HG03175 (cell line): ENCODE measurements around the gene MRTFB.

Experiments used
- ATAC-seq: cut with Tn5 transposase; IDR thresholded peaks from one replicate; pipeline ENCODE4 v1.9.1; 2021; ENCODE audit warnings: mild to moderate bottlenecking, moderate library complexity; ENCODE audit not compliant: unreplicated experiment

Gene MRTFB

DNA sequence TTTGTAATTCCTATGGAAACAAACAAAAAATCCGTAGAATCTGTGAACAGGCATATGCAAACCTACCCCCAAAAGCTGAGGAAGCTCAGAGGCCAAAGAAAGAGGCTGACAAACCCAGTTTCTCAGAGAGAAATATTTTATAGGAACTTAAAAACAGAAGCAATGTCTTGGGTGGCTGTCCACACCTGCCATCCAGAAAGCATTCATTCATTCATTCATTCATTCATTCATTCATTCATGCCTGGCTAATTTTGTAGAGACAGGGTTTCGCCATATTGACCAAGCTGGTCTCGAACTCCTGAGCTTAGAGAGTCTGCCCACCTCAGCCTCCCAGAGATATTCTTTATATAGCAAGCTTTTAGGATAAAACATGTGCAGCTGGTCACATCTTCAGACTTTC lies 154.3 kb downstream of the MRTFB start:
- ATAC-seq, result no peak

DNA sequence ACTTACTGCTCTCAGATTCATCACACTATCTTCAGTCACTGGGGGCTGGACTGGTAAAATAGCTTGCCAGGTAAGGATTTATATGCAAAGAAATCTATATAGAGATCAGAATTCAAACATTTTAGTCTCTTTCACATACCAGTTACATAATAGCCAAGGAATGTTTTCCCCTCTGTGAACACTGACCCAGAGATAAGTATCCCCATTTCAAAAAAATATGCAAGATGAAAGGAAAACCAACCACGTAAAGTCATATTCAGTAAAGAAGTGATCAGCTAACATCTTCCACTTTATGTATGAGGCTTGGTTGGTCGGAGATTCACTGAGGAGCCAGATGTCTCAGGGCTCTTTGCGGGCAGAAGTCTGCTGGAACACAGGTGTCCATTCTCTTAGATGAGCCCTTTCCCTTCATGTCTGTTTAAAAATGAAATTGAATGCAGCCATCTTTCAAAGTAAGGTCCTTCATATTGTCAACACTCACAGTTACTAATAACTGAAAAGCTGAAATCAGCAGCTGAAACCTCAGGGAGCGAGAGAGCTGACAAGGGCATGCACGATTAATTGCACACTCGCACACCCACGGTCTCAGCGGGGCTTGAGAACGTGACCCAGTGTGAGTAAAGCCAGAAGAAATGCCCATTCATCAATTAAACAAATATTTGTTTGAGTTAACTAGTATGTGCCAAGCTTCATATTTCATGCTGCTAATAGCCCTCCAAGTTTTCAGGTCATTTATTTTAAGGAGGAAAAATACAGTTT lies 161.2 kb downstream of the MRTFB start:
- no peak for ATAC-seq

DNA sequence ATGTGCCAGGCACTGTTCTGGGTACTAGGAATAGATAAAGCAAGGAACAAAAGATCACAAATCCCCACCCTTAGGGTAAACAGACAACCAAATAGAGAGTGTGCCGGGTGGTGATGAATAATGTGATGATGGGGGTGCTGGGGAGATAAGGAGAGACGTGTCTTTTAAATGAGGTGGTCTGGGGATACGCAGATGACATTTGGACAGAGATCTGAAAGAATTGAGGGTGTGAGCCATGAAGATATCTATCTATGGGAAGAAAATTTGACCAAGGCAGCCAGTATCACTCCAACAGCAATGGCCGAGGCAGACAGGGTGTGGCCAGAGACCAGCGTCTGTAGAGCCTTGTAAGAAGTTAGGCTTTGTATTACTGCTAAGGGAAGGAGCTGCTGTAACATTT lies 165.3 kb downstream of the MRTFB start:
- no peak for ATAC-seq

DNA sequence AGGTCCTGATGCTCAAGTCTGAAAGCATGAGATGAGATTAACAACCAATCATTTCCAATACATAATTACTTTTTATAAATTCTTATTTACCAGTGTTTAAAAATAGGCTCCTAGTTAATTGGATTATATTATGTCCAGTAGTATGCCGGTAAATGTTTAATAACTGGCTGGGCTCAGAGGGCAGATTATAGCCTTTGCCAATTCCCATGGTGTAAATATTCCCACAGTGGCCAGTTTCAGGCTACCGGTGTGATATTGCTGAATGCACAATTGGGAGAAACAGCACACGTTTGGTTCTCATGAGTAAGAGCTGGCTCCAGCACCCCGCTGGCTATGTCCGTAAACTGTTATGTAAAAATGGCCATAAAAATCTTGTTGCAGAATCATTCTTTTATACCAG lies 167.6 kb downstream of the MRTFB start:
- no peak for ATAC-seq

DNA sequence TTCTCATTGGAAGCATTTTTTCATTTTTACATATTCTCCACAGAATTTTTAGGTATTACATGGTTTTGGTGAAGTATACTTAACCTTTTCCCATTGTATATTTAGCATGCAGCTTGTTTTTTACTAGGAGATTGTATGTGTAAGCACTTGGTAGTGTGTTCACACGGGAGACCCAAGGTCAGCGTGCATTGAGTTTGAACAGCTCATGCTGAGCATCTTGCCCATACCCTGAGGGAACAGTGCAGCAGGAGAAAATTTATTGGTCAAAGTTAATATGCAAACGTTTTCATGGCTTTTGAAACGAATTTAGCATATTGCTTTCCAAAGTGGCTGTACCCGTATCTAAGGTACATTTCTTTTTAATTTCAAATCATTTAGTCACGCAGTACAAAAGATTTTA lies 168.7 kb downstream of the MRTFB start:
- no peak for ATAC-seq

DNA sequence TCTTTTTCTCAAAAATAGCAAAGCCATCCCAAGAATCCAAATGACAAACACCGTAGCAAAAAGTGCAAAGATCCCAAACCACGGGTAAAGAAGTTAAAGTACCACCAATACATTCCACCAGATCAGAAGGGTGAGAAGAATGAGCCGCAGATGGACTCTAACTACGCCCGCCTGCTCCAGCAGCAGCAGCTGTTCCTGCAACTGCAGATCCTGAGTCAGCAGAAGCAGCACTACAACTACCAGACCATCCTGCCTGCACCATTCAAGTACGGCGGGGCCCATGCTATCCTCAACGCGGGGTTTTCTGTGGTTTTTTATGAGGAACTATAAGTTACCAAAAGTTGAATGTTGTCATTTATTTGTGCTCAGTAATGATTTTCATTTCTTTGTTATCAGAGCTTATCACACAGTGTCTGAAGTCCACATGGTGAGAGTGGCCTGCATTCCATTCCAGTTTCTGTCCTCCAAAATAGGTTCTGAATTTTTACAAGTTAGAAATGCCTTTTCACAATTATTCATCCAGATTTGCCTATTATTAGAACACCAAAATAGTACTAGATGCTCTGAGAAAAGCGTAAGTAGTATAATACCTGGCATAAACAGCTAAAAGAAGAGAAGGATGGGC lies 169.2 kb downstream of the MRTFB start:
- no peak for ATAC-seq

DNA sequence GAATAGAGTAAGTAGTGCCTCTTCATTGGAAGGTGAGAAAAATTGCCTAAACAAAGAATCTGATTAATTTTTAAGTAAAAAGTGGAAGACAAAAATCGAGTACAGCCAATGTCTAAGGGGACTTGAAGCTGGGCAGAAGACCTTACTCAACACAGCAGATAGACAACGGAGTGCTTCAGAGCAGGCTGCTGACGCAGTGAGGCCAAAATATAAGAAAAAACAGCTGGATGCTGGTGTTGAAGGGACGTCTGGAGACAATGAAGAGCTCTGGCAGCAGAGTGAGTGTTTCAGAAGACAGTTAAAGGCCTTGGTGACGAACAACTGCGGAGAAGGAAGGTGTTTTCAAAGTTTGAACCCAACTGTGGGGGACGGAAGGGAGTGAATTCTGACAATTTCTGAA lies 169.8 kb downstream of the MRTFB start:
- no peak for ATAC-seq

DNA sequence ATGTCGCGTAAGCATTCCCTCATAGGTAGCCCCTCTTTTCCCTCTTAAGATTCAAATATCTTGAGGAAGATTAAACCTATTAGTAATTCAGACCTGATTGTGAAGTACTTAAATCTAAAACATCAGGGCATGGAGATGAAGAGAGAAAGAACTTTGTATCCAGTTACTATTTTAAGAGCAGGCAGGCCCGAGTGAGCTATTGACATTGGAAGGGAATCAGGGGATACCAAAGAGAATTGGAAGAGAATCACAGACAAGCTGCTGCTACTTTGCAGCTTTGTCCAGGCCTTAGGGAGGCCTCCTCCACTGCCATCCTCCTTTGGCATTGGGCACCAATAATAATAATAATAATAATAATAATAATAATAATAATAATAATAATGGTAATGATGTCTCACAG lies 170.5 kb downstream of the MRTFB start:
- ATAC-seq, result no peak

DNA sequence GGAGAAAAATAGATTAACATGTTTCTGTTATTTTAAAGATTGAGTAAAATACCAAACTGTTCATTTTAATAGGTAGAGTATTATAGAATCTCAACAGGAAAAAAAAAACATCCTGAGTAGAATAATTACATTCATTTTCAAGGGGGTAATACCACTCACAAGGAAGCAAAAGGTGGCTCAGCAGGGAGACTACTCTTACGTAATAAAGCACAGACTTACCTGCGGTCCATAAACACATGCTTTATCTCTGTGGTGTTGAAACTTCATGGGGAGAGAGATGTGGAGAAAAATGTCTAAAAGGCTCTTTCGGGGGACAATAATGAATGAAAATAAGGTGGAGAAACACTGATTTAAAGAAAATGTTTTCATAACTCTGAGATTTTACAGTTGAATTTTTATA lies 171.7 kb downstream of the MRTFB start:
- no peak for ATAC-seq

DNA sequence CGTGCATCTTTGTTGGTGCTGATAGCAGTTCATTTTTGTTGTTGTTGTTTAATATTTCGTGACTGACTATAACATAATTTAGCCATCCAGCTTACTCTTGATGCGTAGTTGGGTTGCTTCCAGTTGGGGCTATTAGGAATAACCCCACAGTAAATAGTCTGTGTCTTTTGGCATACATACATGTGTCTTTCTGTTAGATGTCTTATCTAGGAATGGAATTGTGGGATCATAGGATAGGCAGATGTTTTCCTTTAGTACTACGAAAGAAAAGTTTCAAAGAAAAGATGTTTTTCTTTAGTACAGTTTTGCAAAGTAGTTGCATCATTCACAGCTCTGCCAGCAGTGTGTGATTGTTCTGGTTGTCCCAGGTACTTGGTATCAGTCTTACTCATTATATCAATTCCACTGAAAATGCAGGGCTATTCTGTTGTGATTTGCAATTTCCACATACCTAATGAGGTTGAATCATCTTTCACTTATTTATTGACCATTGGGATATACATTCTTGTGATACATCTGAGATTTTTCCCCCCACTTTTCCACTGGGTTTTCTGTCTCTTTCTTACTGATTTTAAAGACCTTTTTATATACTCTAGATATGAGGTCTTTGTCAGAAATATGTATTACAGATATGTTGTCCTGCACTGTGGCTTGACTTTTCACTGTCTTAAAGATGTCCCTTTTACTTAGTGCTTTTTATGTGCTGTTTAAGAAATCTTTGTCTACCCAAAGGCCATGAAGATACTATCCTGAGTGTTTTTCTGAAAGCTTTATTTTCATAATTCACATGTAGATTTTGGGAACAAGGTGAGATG lies 173.3 kb downstream of the MRTFB start:
- no peak for ATAC-seq

DNA sequence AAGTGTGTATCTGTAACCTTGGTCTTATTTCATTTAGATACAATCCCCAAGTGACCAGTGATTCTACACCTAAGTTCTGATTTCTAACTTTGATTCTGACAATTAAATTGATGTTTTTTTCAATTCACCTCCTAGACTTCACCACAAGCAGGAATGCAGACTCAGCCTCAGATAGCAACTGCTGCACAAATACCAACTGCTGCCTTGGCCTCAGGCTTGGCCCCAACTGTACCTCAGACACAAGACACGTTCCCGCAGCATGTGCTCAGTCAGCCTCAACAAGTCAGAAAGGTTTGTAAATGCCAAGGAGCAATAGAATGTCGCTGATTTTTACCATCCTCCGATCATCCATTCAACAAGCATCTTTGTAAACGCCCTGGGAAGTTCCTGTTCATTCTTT lies 177.7 kb downstream of the MRTFB start:
- no peak for ATAC-seq

DNA sequence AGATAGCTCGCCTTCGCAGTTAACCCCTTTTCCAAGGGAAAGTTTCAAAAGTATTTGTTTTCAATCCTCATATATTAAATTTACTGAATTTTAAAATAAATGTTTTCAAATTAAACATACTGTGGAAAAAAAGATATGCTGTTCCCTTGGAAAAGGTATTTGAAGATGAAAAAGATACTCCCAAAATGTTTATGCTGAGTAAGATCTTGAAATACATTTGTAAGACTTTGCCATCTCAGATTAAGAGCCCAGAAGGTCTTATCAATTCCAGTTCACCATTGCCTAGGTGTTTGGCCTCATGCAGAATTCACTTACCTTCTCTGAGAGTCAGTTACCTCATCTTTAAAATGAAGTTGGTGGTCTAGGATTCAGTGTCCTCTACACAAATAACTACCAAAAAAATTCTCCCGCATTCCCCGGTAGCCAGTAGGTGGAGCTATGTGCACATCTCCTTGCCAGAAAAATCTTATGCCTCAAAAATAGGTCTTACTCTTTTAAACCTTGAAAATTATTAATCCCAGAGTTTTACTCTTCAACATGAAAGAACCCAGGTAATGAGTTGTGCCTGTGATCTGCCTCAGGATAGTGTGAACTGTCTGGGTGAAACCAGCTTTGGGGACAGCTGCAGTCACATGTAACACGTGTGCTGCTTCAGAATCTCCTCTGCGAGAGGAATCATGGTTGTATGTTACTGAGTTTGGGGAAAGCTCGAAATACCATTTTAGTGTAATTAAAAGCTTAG lies 178.3 kb downstream of the MRTFB start:
- no peak for ATAC-seq

DNA sequence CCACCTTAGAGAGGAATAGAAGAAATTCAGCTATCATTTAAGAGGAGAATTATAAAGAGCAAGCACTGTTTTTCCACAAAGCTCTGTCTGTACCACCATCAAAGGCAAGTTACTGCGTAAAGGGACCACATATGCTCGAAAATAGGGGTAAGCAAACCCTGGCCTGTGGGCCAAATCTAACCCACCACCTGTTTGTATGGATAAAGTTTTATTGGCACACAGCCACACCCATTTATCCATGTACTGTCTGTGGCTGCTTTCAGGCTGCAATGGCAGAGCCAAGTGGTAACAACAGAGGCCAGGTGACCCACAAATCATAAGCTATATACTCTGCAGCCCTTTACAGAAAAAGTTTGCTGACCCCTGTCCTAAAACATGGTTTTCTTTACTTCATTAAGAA lies 180.3 kb downstream of the MRTFB start:
- no peak for ATAC-seq

DNA sequence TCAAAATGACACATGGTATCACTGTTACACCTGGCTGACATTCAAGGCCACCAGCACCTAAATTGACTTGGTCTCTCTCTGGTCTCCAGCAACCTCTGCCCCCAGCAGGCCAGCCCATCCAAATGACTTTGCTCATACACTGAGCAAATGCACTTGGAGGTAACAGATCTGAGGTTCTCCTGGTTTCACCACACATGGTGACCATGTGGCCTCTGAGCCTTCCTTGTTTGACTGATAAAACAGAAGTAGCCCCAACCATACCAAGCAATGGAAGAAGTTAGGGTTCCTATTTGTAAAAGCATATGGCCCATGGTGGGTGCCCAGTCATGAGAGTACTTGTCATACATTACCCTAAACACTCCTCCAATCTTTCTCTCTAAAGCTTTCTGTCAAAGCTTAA lies 181.7 kb downstream of the MRTFB start:
- no peak for ATAC-seq

DNA sequence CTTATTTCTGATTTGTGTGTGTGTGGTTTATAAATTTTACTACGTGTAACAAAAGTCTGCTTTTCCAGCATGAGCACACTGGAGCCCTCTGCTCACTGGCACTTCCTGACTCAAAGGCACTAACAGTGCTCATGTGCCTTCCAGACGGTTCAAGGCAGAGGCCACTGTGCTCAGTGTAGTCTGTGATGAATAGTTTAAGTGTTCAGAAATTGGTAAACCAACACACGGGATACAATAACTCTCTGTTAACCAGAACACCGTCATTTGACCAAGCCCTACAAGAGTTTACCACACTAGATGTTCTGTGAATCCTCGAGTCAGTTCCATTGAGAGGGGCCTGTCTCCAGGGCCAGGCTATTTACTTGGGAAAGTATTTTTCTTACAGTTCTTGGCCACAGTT lies 191.9 kb downstream of the MRTFB start:
- no peak for ATAC-seq

DNA sequence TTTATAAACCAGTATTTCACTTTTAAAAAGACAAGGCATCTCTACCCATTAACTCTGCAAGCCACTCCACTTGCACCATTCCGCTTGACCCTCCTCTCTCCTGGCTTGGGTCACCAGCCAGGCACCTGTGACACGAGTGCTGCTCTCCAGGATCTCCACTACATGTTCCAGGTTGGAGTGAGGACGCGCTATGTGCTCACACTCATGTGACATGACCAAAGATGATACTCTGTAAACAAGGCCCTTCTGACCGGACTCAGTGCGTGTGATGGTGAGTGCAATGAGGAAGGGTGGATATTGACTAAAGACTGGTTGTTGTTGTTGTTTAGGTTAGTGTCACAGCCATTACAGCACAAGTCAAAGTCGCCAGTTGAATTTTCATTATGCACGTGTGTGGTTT lies 192.7 kb downstream of the MRTFB start:
- ATAC-seq, result no peak

DNA sequence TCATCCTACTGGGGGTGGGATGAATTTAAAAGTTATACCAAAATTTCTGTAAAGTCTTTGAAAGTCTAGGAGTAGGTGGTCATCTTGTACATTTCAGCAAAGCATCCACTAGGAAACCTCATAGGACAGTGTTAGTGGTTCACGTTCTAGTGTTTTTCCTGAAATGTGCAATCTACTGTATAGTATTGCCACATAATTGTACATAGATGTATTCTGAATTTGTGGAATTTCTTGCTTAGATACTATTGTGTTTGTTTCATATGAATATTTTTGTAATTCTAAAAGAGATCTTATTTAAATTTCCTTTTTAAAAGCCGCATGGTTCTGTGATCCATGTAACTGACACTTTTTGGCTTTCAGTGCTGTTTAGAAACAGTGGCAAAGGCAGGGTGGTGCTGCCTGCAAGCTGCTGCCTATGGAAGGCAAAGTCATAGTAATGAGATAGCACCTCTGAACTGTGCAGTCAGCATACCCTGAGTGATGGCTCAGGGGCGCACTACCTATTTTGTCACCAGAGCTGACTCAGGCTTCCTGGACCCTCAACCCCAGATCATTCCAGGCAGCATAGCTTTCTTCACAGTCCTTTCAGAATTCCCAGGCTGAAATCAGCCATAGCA lies 193.3 kb downstream of the MRTFB start:
- no peak for ATAC-seq

DNA sequence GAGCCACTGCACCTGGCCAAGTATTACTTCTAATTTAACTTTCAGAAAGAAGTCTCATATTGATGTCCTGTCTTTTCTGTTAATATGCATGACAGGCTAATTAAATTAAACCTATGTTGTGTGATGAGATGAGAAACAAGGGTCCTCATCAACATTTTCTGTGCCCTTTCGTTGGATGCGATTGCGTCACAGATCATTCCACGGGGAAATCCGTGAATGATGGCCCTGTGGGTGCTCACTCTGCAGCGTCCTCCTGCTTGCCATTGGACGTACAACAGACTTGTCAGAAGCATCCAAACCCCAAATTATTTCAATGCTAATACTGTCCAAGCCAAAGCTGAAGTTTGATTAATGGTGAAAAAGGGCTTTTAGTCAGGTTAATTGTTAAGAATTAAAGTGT lies 197.0 kb downstream of the MRTFB start:
- no peak for ATAC-seq

DNA sequence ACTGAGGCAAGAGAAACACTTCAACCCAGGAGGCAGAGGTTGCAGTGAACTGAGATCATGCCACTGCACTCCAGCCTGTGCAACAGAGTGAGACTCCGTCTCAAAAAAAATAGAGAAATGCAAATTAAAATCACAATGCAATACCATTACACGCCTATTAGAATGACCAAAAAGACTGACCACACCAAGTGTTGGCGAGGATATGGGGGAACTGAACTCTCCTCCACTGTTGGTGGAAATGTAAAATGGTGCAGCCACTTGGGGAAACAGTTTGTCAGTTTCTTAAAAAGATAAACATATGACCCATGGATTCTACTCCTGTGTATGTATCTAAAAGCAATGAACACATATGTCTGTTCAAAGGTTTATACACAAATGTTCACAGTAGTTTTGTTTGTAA lies 204.8 kb downstream of the MRTFB start:
- no peak for ATAC-seq

DNA sequence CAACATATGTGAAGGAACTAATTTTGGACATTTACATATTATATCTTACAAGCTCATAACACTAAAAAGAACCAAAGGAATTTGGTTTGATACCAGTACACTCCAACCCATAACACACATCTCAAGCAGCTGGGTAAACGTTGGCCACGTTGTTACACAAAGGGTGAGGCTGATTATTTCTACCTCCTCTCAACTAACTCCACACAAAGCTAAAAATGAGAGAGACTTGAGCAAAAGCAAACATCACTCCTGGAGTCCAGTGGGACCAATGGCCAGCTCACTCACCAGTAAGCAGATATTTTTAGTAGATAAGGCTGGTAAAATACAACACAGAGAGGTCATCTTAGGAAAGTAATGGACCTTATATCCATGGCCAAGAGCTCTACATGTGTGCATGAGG lies 207.6 kb downstream of the MRTFB start:
- ATAC-seq, result no peak

DNA sequence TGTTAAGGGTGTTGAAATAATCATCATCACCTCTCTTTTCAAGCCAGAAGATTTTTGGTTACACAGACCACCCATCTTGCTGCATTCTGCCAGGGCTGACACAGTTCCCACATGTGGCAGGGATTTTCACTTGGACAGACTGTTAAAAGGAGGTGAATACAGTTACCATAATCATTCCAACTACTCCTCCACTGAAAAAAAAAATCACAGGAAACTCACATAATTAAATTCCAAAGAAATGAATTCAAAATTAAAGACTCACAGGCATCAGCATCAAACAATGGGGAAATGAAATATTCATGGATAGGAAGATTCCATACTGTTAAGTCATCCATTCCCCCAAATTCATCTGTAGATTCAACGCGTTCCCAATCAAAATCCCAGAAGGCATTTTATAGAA lies 209.4 kb downstream of the MRTFB start:
- no peak for ATAC-seq
